Ovary (tissue), 9 donors: ENCODE data around the gene DISC1. TPM values are rescaled to one million over a fixed set of nuclear protein-coding genes. Genes with fewer than 3 reads are reported as not detected.

Experiments
- DNase-seq, 5 donors: peaks; one replicate each; pipeline ENCODE4 v3.0.0-alpha.2; 2019 to 2020
- H3K27ac ChIP-seq, 2 donors: fragments of 200-600 bp; one replicate each; pipeline versions ENCODE4 v1.5.1 to v1.8.0; 2019 to 2022
- H3K27me3 ChIP-seq: fragments of 200-600 bp; one replicate; pipeline ENCODE4 v1.8.0; 2022
- H3K36me3 ChIP-seq: fragments of 200-600 bp; sonication (generic); one replicate; pipeline ENCODE4 v1.5.1; 2019
- H3K4me1 ChIP-seq: one replicate; pipeline ENCODE4 v1.8.1; 2013; ENCODE audit warnings: mild to moderate bottlenecking, moderate library complexity; ENCODE audit not compliant: insufficient read depth
- H3K4me3 ChIP-seq: fragments of 200-600 bp; sonication (generic); one replicate; pipeline ENCODE4 v1.5.1; 2017
- H3K9me3 ChIP-seq, 2 donors: fragments of 200-600 bp in 1 of 2; sonication (generic) in 1 of 2; one replicate each; pipeline versions ENCODE4 v1.5.1 to v1.8.1; 2013 to 2019; ENCODE audit warnings: mild to moderate bottlenecking in 1 of 2, moderate library complexity in 1 of 2
- EP300 ChIP-seq: sonication (generic); formaldehyde crosslinking; IDR thresholded peaks from one replicate; pipeline ENCODE4 v1.6.1; 2017; ENCODE audit warnings: antibody characterized with exemption
- POLR2A ChIP-seq: fragments of 450-650 bp; IDR thresholded peaks from one replicate; pipeline ENCODE4 v1.6.1; 2017; ENCODE audit warnings: antibody characterized with exemption, mild to moderate bottlenecking, moderate library complexity
- WGBS, 3 donors: extraction: QIAGEN DNeasy Blood & Tissue Kit in 1 of 3; methylation state at CpG; one replicate each; pipeline versions ENCODE4 v1.1.5 to v1.1.7; 2013 to 2017; 5-methylcytosine and 5-hydroxymethylcytosine counted together
- intact Hi-C, 4 donors: fragments of 100-400 bp; cut with DNase I; formaldehyde crosslinking; loops; one replicate each; pipeline versions ENCODE4 v1.11.0 to v1.15.1; 2022 to 2023
- polyA plus RNA-seq, 2 donors: library from polyadenylated mRNA; stranded (reverse); fragments of 200-250 nt in 1 of 2; fragments of 350-450 nt in 1 of 2; fragmentation: Illumina TruSeq in 1 of 2; extraction: RNeasy Lipid Tissue Mini Kit (QIAGEN cat#74804) in 1 of 2; gene quantifications; one replicate each; pipeline ENCODE4 v1.2.3, GENCODE V29; 2013 to 2014
- total RNA-seq, 7 donors: library from RNA; depleted of rRNA in 2 of 7; stranded (reverse); fragments of >200 nt in 2 of 7; fragmentation: NEBNext Ultra II Directional in 3 of 7; extraction: Animal tissue kit (Norgen Biotek cat#: 25700) in 3 of 7; gene quantifications; one replicate each; pipeline versions ENCODE4 v1.1.0 to v1.2.4, GENCODE V29; 2016 to 2023
- TF ChIP-seq, protein P1 (sequence below), 3 donors: fragments of 450-650 bp in 2 of 3; fragments of 200-600 bp in 1 of 3; IDR thresholded peaks; one replicate each; pipeline versions ENCODE4 v1.5.1 to v1.8.0; 2016 to 2022; ENCODE audit warnings: antibody characterized with exemption in 3 of 3, mild to moderate bottlenecking in 1 of 3
- donor health status: DM: no; HTN: no; CAD: no; lungs with moderate emphysema.
- donor health status: DM: no; HTN: no; CAD: no.
- donor health status: Bipolar disorder and iron deficiency.
- donor health status: DM: yes; HTN: yes; CAD: no.
- donor health status: DM: no; HTN: no; CAD: no.
- donor health status: DM: yes; HTN: yes; CAD: no.

Gene DISC1
- total and polyA plus RNA-seq, 9 donors, result 3.0 to 24.3 (median 13.0) TPM

DNA sequence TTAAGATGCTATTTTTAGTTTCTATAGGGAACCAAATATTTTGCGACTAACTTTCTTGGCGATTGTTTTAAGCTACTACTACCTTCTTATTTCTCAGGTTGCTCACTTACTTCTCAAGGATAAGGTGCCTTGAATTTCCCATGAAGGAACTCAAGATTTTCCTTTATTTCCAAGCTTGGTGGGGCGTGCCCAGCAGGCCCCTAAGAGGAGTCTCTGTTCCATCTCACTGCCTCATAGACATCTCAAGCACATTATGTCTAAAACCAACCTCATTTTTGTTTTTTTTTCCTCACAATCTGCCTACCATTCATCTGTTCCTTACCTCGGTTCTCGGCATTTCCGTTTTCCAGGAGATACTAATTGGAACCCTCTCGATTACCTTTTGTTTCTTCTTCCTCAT, 421.9 kb downstream of the DISC1 start:
- H3K27me3 ChIP-seq, result no peaks in the 10 kb centered on the region
- no peaks in the 10 kb centered on the region for H3K4me1 ChIP-seq
- no peak for TF ChIP-seq EP300
- TF ChIP-seq, protein P1, sequence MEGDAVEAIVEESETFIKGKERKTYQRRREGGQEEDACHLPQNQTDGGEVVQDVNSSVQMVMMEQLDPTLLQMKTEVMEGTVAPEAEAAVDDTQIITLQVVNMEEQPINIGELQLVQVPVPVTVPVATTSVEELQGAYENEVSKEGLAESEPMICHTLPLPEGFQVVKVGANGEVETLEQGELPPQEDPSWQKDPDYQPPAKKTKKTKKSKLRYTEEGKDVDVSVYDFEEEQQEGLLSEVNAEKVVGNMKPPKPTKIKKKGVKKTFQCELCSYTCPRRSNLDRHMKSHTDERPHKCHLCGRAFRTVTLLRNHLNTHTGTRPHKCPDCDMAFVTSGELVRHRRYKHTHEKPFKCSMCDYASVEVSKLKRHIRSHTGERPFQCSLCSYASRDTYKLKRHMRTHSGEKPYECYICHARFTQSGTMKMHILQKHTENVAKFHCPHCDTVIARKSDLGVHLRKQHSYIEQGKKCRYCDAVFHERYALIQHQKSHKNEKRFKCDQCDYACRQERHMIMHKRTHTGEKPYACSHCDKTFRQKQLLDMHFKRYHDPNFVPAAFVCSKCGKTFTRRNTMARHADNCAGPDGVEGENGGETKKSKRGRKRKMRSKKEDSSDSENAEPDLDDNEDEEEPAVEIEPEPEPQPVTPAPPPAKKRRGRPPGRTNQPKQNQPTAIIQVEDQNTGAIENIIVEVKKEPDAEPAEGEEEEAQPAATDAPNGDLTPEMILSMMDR (IDR thresholded peaks at IDR 0.05), result no peak
- TF ChIP-seq POLR2A, result no peak
- no peak overlapping the region for H3K27ac ChIP-seq
- intact Hi-C loops, result no loop called here
- no peaks in the 10 kb centered on the region for H3K36me3 ChIP-seq
- no peak for DNase-seq
- no peak overlapping the region for H3K4me3 ChIP-seq
- 94 to 96% (median 95%) methylated on average over 7 of the region's 7 CpGs for WGBS, 3 donors
- no peaks in the 10 kb centered on the region for H3K9me3 ChIP-seq

DNA sequence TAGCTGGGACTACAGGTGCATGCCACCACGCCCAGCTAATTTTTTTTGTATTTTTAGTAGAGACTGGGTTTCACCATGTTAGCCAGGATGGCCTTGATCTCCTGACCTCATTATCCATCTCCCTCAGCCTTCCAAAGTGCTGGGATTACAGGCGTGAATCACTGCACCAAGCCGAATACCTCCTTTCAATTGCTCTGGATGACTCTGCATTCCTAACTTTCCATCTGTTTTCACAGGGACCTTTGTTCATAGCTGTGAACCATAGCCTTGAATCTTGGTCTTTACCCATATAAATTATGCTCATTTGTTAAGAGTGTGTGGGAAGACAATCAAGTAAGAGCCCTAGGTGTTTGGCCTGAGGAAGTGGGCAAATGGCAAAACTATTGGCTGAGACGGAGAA, 422.7 kb downstream of the DISC1 start:
- H3K27ac ChIP-seq, result no peak overlapping the region
- H3K4me3 ChIP-seq, result no peak overlapping the region
- DNase-seq, result no peak
- no peaks in the 10 kb centered on the region for H3K36me3 ChIP-seq
- 74 to 88% (median 85%) methylated on average over 4 of the region's 4 CpGs for WGBS, 3 donors
- no peaks in the 10 kb centered on the region for H3K27me3 ChIP-seq
- H3K4me1 ChIP-seq, result no peaks in the 10 kb centered on the region
- intact Hi-C loops, result no loop called here
- H3K9me3 ChIP-seq, result no peaks in the 10 kb centered on the region
- TF ChIP-seq EP300 (no peak), POLR2A (no peak)
- TF ChIP-seq, protein P1 (IDR thresholded peaks at IDR 0.05), result no peak

DNA sequence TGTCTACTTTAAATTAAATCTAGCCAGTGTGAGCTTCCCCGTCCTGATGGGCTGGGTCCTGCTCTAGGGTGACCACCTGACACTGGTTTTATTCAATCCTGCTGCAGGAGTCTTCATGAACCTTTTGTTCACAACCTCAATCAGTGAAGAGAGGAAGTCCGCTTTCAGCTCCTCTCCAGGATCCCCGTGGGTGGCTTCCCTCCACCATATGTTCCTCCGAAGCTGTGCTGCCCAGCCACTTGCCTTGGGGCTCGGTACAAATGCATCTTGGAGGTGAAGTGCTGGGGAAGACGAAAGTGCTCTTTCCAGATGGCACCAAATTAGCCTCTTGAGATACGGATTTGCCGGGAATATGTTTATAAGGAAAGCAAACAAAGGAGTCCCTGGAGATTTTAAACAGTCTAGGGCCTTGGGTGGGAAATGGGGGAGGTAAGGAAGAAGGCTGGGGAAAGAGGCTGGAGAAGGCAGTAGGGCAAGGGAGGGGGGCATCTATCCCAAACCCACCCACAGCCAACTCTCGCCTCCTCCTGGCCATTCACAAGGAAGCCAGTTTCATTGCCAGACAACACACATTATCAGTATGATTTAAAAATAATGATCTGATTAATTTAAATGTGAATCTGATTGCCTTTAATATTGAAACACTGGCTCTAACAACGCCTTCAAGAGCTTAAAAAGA, 430.8 kb downstream of the DISC1 start:
- no peak for DNase-seq
- Histone ChIP-seq H3K4me1 (peaks cover 9% of the 10 kb centered on the region), H3K9me3 (no peaks in the 10 kb centered on the region), H3K4me3 (no peak overlapping the region), H3K27ac (no peak overlapping the region), H3K36me3 (no peaks in the 10 kb centered on the region), H3K27me3 (no peaks in the 10 kb centered on the region)
- TF ChIP-seq, protein P1 (IDR thresholded peaks at IDR 0.05), result no peak
- TF ChIP-seq EP300 (no peak), POLR2A (no peak)
- intact Hi-C loops, result no loop called here
- 81 to 84% (median 83%) methylated on average over 10 of the region's 10 CpGs for WGBS, 3 donors

DNA sequence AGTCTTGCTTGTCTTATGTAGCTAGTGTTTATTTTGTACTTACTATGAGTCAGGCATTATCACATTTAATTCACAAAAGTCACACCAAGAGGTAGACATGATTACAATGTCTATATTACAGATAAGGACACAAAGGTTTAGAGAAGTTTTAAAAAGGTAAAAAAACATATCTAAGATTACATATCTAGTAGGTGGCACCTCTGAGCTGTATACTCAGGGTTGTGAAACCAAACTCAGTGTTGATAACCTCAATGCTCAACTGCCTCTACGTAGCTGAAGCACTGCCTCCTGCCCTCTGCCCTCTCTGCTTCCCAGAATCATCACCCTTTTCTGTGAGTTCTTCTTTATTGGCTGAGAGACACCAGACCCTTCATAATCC, 431.3 kb downstream of the DISC1 start:
- Histone ChIP-seq H3K27me3 (no peaks in the 10 kb centered on the region), H3K27ac (no peak overlapping the region), H3K9me3 (no peaks in the 10 kb centered on the region), H3K4me3 (no peak overlapping the region), H3K36me3 (no peaks in the 10 kb centered on the region), H3K4me1 (peaks cover 9% of the 10 kb centered on the region)
- intact Hi-C loops, result no loop called here
- WGBS, 3 donors, result 91 to 98% (median 97%) methylated on average over 1 of the region's 1 CpG
- TF ChIP-seq POLR2A, result no peak
- TF ChIP-seq, protein P1 (IDR thresholded peaks at IDR 0.05), result no peak
- no peak for TF ChIP-seq EP300
- no peak for DNase-seq
